SKM-1 treated with dmso at 0.1 percent for 144 hours (cell line): ENCODE measurements around the gene TMEM91.
A peak's percentile ranks its signal among the peaks of the same experiment; 100 is the strongest.
"Not testable (repeated sequence)": the region's sequence is repeated elsewhere in the genome, so short reads cannot be mapped to it uniquely, and the experiment has no call there.

Source experiments
- DNase-seq: peaks from one replicate; lab custom pipeline; 2025; ENCODE audit not compliant: unreplicated experiment; lab: John Stamatoyannopoulos, UW

The TMEM91 gene

DNA sequence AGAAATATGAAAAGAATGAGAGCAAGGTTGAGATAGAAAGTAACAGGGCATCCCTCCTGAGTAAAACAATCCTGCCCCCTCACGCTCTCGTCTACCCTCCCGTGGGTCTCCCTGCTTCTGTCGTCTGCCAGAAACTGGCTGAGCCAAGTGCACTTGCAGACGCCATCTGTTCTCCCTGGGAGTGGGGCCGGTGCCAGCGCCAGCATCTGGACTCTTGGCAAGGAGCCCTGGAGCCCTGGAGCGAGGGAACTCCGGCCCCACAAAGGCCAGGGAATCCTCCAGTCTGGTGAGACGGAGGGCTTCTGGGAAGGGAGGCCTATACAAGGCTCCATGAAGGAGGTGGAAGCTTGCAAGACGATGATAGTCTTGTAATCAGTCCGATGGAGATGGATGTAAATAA lies 2.3 kb upstream of the TMEM91 start:
- DNase-seq = no peak

DNA sequence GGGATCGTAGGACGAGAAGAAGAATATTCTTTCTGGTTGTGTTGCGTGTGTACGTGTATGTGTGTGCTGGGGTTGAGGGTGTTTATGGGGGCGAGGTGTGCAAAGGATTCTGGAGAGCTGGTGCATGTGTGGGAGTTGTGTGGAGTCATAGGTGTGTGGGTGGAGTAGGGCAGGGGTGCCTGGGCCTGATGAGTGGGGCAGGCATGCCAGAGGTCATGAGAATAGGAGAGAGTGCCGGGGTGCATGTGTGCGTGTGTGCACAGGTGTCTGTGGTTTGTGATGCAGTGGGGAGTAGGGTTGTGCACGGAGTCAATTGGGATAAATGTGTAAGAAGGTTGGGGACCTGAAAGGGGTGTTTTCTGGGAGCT lies 649 bp downstream of the TMEM91 start:
- DNase-seq = no peak

DNA sequence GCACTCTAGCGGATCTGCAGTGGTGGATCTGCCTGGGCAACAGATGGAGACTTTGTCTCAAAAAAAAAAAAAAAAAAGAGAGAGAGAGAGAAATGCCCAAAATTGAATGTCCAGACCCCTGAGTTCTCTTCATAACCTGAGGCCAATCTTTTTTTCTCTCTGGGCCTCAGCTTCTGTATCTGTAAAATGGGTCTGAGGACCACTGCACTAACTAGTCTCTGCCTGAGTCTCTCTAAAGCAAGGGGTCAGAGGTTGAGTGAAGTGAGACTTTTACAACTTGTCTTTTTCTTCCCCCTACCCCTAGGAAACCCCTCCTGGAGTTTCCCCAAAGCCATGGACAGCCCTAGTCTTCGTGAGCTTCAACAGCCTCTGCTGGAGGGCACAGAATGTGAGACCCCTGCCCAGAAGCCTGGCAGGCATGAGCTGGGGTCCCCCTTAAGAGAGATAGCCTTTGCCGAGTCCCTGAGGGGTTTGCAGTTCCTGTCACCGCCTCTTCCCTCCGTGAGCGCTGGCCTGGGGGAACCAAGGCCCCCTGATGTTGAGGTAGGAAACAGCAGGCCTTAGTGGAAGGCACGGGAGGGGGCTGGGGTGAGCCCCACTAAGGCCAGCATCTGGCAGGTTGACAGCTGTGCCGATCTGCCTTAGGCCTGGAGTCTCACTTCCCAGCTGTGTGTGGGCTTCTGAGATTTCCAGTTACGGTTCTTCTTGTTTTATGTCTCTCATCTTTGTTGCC lies 1.8 kb downstream of the TMEM91 start:
- no peak for DNase-seq

DNA sequence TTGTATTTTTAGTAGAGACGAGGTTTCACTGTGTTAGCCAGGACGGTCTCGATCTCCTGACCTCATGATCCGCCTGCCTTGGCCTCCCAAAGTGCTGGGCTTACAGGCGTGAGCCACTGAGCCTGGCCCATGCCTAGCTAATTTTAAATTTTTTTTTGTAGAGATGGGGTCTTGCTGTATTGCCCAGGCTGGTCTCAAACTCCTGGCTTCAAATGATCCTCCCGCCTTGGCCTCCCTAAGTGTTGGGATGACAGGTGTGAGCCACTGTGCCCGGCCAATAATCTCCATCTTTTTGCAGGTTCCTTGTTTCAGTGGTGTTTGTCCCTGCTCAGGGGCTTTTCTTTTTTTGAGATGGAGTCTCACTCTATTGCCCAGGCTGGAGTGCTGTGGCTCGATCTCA lies 5.2 kb downstream of the TMEM91 start:
- DNase-seq = not testable (repeated sequence)

DNA sequence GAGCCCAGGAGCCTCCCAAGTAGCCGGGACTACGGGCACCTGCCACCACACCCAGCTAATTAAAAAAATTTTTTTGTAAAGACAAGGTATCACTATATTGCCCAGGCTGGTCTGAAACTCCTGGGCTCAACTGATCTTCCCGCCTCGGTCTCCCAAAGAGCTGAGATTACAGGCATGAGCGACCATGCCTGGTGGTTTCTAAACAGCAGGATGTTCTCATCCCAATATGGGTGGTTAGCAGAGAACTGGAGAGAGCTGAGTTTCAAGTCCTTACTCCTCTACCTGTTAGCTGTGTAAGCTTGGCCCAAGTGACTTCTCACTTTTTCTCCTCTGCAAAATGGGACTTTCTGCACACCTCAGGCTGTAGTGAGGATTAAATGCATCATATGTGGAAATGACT lies 8.0 kb downstream of the TMEM91 start:
- DNase-seq = no peak

DNA sequence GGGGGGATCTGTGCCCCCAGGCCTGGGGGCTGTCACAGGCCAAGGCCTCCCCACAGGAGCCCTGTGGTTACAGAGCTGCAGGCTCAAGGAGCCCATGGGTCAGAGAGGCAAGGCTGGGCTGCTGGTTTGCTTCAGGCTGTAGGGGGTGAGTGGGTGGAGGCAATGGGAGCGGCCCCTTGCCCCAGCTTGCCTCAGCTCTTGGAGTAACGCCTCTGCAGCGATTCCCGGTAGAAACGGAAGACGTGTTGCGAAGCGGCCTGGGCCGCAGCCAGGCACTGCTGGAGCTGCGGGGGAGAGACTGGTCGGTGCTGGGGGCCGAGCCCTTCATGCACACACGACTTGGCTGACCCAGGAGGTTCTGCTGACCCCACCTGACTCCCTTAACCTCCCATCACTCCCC lies 10.1 kb downstream of the TMEM91 start:
- DNase-seq = no peak

DNA sequence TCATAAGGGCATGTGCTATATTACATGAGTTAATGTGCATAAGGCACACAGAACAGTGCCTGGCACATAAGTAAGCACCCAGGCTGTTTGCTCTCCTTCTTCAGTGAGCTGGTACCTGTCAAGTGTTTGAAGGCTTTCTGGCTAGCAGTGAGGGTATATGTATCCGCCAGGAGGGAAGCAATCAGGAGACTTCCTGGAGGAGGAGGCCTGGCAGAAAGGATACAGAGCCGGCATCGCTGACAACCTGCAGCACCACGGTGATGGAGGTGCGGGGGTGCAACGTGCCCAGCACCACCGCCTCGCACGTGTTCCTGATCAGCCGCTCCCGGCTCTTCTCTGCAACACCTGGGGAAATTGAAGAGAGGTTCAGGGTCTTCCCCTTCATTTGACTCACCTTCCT lies 15.3 kb downstream of the TMEM91 start:
- no peak for DNase-seq

DNA sequence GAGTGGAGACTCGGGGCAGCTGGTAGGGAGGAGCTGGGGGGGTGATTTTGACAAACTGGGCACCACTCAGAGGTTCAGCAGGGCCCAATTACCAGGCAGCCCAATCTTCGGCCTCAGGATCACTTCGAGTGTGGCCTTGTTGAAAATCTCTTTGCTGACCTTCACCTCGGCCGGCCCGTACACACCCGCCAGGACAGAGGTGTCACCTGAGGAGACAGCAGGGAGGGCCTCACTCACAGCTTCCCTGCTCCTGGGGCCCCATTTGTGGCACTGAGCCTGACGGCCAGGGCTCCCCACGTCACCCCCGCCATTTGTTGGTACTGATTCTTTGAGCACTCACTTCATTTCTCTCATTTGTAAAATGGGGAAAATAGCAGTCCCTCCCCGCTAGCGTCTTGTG lies 16.4 kb downstream of the TMEM91 start:
- DNase-seq = no peak

DNA sequence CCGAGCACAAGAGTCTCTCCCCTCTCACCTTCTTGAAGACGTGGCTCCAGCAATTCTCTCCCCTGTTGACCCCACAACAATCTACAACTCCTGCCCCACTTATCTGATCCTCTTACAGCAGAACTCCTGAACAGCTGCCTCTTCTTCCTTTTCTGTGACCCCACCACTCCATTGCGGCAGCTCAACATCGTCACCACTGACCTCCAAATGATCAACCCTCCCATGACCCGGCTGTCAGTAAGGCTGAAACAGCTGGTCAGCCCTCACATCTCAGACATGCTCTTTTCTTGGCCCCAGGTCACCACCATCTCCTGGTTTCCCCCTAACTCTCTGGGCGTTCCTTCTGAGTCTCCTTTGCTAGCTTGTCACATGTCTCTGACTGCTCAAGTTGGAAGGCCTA lies 19.0 kb downstream of the TMEM91 start:
- no peak for DNase-seq

DNA sequence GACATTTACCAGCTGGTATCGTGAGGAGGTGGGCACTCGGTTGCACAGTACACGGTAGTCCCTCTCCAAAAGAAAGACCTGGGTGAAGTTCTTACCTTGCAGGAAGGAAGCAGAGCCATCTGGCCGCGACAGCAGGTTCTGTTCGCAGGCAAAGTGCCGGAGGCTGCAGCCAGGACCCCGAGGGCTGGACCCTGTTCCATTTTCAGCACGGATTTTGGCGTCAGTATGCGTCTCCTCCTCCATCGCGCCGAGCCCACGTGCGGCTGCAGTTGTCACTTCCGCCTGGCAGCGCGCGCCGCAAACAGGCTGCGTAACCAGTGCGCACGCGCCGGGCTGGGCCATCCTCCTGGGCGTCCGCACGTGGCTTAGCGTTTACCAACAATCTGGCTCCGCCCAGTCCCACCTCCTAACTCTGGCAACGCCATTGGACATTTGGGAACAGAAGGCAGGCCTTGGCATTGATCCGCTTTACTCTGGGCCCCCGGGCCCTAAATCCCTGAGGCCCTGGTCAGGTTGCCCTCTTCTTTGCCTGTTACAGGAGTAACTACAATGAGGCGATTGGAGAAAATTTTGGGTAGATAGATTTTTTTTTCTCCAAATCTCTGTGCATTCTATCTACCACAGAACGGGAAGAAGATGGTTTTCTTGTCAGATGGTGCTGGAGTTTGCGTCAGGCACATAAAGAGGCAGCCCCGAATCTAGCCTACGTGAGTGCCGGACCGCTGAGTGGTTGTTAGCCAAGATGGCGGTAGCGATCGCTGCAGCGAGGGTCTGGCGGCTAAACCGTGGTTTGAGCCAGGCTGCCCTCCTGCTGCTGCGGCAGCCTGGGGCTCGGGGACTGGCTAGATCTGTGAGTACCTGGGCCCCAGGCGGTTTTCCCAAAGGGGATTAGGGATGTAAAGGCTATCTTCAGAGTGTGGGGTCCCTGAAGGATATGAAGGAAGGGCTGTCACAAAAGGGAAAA lies 21.0 kb downstream of the TMEM91 start, which contains the start of the genes BCKDHA and EXOSC5:
Gene BCKDHA, plus strand, starts transcription at position 733 of the 964 bp plus-strand sequence. Its CDS starts 10 bp downstream, at position 743.
Gene EXOSC5, minus strand, starts transcription at position 274 of the 964 bp plus-strand sequence. Its CDS starts 31 bp downstream, at position 243.
- DNase-seq = peak; percentile 99

DNA sequence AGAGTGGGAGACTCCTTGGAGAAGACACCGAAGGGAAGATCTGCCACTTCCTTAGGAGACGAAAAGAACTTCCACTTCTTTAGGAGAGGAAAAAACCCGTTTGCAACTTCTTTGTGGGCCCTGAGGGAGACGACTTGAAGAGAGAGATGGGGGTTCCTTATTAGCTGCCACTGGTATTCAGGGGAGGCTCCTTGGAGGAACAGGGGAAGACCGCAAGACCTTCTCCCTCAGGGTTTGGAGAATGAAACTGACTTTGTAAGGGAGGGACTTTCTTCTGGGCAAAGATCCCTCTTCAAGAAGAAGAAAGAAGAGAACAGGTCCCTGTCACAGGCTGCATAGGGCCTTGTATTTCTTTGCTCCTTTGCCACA lies 21.7 kb downstream of the TMEM91 start:
- no peak for DNase-seq

DNA sequence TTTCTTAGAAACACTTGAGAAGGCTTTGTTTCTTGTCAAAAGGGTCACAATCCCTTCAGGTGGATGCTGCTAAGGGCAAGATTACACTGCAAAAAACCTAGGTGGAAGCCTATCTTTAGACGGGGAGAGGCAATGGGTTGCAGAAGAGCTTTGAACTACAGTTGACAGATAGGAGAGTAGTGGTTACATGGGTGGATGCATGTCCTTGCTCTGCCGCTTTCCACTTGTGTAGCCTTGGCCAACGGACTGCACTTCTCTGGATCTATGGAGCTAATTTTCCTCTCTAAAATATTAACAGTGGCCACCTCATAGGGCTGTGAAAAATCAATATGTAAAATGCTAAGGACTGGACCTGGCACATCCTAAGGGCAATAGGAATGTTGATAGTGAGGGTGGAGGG lies 22.3 kb downstream of the TMEM91 start:
- DNase-seq = no peak

DNA sequence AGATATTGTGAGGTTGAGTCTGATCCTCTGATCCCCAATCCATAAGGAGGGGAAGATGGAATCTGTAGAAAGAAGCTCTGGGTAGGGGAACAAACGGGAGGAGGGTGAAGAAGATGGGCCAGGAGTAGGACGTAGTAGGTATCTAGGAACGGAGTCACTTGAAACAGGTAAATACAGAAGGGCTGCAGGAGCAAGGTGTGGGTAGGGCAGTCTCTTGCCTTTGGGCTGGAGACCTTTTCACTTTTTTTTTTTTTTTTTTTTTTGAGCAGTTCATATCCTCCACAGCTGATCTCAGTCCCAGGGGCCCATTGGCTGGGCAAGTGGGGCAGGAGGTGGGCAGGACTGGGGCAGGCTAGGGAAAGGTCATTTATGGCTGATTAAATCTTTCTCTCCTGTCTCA lies 22.8 kb downstream of the TMEM91 start:
- DNase-seq = no peak

DNA sequence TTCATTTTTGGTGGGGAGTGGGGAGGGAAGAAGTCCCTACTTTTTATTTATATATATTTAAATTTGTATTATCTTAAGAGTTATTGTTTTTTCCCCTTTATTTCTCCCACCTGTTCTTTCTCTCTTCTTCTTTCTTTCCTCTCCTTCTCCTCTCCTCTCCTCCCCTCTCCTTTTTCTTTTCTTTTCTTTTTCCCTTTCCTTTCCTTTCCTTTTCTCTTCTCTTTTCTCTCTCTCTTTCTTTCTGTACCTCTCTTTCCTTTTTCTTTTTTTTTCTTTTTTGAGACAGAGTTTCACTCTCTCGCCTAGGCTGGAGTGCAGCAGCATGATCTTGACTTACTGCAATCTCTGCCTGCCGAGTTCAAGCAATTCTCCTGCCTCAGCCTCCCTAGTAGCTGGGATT lies 23.2 kb downstream of the TMEM91 start:
- no peak for DNase-seq

DNA sequence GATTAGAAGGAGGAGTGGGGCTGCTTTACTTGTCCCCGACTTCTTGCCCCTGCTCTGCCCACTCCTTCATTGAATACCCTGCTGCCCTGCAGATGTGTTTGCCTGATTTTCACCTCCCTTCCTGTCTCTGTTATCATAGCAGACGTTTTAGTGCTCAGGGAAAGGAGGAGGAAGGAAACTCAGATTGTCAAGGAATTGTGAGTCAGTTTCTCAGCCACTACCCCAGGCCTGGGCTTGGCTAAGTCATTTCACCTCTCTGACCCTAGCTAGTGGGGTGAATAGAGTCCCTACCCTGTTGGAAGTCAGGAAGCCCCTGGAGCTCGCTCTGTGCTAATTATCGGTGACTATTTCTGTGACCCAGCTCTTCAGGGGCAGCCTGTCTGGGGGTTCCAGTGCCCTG lies 25.1 kb downstream of the TMEM91 start:
- DNase-seq = no peak

DNA sequence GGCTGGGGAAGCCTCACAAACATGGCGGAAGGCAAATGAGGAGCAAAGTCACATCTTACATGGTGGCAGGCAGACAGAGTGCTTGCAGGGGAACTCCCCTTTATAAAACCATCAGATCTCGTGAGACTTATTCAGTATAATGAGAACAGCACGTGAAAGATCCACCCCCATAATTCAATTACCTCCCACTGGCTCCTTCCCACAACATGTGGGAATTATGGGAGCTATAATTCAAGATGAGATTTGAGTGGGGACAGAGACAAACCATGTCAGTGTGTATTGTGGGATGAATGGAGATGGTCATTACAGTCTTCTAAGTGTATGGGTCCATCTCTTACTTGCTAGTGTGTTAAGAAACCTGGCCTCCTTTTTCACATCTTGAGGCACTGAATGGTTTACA lies 25.7 kb downstream of the TMEM91 start:
- no peak for DNase-seq

DNA sequence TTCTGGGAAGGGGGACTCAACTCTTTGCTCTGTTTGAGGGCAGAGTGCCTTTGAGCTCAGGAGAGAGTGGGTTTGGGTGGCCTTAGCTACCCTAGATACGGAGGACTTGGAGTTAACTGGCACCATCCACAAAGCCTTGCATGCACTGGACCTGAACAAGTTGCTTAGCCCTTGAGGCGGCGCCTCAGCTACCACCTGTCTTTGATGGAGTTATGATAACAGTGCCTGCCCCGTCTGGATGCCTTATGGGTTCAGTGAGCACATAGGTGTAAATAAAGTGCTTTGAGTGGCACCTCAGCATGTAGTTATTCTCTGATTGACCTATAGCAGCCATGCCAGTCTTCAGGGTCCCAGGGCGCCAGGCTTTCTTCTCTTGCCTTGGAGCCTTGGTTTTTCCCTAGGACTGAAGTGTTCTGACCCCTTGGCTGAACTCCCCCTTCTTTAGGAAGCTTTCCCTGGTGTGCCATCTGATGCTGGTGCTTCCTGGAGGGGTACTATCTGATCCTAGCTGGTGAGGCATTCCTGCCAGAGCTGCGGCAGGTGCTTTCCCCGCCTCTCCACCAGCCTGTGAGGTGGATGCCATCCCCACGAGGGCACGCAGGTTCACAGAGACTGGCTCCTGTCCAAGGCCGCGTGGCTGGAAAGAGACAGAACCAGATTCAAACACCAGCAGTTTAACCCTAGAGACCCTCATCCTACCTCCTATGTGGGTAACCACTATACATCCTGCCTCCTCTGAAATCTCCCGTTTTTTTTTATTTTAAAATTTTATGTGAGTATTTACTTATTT lies 27.0 kb downstream of the TMEM91 start:
- DNase-seq = no peak

DNA sequence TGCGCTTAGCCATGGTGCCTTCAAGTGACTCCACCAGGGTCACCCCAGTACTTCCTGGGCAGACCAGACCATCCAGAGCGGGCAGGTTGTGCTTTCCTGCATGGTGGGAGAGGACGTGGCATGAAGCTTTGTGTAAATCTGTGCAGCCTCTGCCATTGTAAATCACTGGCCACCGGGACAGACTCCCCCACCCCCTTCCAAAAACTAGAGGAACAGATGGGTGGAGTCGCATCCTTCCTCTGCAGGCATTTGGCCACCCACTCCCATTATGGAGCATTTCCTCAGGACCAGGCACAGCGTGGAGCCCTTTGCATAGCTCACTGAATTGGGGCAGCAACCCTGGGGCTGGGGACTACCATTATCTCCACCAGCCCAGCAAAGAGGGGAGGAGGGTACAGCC lies 29.4 kb downstream of the TMEM91 start:
- DNase-seq = no peak

DNA sequence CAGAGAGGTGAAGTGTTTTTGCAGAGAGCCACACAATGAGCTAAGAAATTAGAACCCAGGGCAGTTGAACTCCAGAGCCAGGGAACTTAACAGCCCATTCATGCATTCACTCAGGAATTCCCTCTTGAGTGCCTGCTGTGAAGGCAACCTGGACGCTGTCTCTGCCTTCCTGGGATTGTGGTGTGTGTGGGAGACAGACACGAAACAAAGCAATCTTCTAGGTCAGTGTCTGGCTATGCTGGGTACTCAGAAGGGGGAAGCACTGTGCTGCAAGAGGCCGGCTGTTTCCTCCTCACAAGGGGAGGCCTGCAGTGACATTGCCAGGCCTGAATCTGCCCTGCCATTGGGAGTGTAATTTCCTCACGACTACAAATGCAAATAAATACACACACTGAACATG lies 30.9 kb downstream of the TMEM91 start:
- DNase-seq = peak; percentile 65

DNA sequence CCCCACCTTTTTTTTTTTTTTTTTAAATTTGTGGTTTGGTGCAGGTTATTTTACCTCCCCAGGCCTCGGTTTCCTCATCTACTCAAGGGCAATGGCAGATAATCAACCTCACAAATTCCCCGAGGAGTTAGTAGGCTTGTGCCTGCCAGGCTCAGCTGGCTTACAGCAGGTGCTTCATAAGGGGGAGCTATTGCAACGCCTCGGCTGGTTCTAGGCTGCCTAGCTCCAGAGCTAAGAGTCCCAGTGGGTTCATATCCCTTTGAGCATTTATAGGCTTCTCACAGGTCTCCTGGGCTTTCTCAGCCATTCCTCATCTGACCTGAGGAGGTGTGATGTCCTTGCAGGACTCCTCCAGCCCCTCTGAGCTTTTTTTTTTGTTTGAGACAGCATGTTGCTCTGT lies 31.9 kb downstream of the TMEM91 start:
- DNase-seq = peak; percentile 47

DNA sequence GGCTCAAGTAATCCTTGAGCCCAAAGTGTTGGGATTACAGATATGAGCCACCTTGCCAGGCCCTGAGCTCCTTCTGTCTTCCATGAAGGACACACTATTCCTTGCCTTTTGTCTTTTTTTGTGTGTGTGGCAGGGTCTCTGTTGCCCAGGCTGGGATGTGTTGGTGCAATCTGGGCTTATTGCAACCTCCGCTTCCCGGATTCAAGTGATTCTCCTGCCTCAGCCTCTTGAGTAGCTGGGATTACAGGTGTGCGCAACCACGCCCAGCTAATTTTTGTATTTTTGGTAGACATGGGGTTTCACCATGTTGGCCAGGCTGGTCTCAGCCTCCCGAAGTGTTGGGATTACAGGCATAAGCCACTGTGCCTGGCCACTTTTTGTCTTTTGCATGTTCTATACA lies 32.5 kb downstream of the TMEM91 start:
- not testable (repeated sequence) for DNase-seq
